ENCODE results near the gene SIGLEC6.

Gene SIGLEC6

DNA sequence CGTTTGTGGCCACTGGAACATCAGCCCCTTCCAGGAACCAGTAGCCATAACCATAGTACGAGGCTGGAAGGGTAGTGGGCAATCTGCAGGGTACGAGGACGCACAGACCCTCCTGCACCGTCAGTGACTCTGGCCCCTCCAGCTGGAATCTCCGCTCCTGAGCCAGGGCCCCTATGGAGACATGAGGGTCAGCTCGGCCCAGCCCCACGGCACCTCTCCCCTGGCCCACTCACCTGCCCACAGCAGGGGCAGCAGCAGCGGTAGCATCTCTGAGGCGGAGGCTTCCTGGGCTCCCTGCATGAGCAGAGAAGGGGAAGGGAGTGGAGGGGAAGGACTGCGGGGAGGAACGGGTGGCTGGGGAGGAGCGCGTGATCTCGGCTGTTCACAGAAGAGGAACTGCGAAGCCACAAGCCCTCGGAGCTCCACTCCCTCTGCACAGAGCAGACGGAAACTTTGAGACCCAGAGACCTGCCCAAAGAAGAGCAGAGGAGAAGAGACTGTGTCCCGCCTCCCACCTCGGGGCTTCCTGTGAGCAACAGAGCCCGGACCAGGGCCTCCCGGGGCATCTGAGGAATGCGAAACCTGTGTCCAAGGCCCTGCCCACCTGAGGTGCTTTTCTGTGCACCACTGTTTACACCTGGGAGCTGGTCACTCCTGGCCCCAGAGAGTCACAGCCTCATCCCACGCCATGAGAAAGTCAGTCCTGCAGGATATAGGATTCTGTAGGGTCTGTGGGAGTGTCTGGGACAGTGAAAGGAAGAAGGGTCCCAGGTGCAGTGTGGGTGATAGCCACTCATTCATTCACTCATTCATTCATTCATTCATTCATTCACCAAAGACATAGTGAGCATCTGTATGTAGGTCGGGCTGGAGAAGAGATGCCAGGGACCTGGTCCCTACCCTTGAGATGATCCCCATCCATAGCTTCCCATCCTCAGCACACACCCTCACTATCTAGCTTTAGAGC, at the start of gene SIGLEC6:
TSS of gene SIGLEC6 (minus strand) at position 322 of the 967 bp plus-strand sequence. CDS start at position 300, 22 bp downstream.
- Mint-ChIP-seq H3K27ac (peak within 1 kb of the TSS; percentile 78), H3K4me1 (peaks cover 90% of the 10 kb centered on the region), H3K4me3 (peak within 1 kb of the TSS; percentile 87), H3K9me3 (no peaks in the 10 kb centered on the region), H3K36me3 (peaks cover 31% of the 10 kb centered on the region), H3K27me3 (no peaks in the 10 kb centered on the region)
- ATAC-seq = peak; percentile 97

DNA sequence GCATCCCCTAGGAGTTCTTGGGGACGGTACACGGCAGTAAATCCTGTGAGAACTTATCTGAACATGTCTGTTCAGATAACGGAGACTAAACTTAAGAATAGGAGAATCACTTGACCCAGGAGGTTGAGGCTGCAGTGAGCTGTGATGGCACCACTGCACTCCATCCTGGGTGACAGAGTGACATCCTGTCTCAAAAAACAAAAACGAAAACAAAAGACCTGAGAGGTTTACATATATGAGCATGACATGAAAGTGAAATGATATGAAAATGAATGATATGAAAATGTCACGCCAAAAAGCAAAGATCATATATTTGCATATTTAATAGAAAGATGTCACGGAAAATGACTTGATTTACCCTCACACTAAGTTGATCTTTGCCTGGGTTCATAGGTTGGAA, 45.4 kb upstream of the SIGLEC6 start:
- ATAC-seq = no peak
- Mint-ChIP-seq H3K27ac (no peak overlapping the region), H3K4me3 (no peak overlapping the region), H3K36me3 (peaks cover 54% of the 10 kb centered on the region), H3K9me3 (no peaks in the 10 kb centered on the region), H3K27me3 (no peaks in the 10 kb centered on the region), H3K4me1 (peaks cover 26% of the 10 kb centered on the region)

DNA sequence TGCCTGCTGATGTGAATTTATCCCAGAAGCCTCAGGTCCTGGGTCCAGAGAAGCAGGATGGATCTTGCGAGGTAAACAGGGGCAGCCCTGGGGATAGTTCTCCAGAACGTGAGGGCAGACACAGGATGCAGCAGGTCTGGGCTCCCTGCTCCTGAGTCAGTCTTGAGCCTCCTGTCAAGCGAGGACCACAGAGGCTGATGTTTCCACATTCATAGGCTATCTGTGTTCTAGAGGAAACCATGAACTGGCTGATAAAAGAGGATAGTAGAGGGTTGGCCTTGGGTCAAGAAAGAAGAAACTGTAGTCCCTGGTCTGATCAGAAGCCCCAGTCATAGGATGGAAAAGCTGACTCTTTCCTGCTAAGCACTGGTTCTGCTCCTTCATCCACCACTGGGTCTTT, 41.9 kb upstream of the SIGLEC6 start:
- Mint-ChIP-seq H3K9me3 (no peaks in the 10 kb centered on the region), H3K36me3 (peaks cover 33% of the 10 kb centered on the region), H3K27ac (no peak overlapping the region), H3K27me3 (no peaks in the 10 kb centered on the region), H3K4me3 (no peak overlapping the region), H3K4me1 (peaks cover 42% of the 10 kb centered on the region)
- no peak for ATAC-seq

DNA sequence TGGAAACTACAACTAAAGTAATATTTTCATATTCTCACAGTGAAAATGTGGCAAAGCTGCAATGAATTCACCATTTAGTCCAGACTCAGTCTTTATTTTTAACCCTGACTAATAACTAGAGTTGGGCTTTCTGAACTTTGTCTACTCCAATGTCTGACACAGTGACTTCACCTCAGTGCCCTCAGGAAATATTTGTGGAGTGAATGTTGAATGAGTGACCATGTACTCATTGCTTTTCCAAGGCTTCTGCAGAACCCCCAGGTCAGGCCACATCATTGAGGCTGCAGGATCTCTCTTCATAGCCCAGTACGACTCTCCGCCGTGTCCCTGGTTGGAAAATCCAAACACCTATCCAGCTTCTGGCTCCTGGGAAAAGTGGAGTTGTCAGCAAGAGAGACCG, 41.4 kb upstream of the SIGLEC6 start:
- Mint-ChIP-seq H3K9me3 (no peaks in the 10 kb centered on the region), H3K36me3 (peaks cover 29% of the 10 kb centered on the region), H3K4me3 (no peak overlapping the region), H3K27ac (no peak overlapping the region), H3K27me3 (no peaks in the 10 kb centered on the region), H3K4me1 (peaks cover 42% of the 10 kb centered on the region)
- ATAC-seq = no peak

DNA sequence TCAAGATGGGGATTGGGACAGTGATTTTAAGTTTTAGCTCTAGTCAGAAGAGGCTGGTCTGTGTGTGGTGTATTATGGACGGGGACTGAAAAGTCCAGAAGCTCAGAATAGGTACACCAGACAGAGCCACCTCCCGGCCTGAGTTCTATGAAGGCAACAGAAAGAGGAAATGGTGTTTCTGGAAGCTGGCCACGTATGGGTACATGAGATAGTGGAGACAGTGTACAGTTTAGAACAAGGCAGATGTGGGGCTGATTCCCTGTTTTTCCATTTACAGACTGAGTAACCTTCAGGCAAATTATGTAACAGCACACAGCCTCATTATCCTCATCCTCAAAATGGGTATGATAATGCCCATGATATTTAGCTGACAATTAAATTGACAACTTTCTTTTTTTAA, 40.9 kb upstream of the SIGLEC6 start:
- peak overlapping the region; percentile 87 for H3K27ac Mint-ChIP-seq
- H3K4me1 Mint-ChIP-seq = peaks cover 42% of the 10 kb centered on the region
- no peaks in the 10 kb centered on the region for H3K27me3 Mint-ChIP-seq
- ATAC-seq = peak; percentile 58
- no peaks in the 10 kb centered on the region for H3K9me3 Mint-ChIP-seq
- peaks cover 24% of the 10 kb centered on the region for H3K36me3 Mint-ChIP-seq
- H3K4me3 Mint-ChIP-seq = peak overlapping the region; percentile 99

- Mint-ChIP-seq H3K27ac (peak overlapping the region; percentile 87), H3K9me3 (no peaks in the 10 kb centered on the region), H3K4me3 (peak overlapping the region; percentile 99), H3K36me3 (peaks cover 16% of the 10 kb centered on the region), H3K4me1 (peaks cover 34% of the 10 kb centered on the region), H3K27me3 (no peaks in the 10 kb centered on the region)
- no peak for ATAC-seq
Observed at GRCh38 chr19:51571599-51571998, 40.1 kb upstream of the SIGLEC6 start.

GRCh38 chr19:51570962-51571575, 39.6 kb upstream of the SIGLEC6 start, which contains the start of gene ZNF175:
Gene ZNF175, plus strand, starts transcription at chr19:51571283. Its CDS starts 2,047 bp downstream, at chr19:51573330.
- Mint-ChIP-seq H3K9me3 (no peaks in the 10 kb centered on the region), H3K4me1 (peaks cover 32% of the 10 kb centered on the region), H3K4me3 (peak within 1 kb of the TSS; percentile 99), H3K27me3 (no peaks in the 10 kb centered on the region), H3K27ac (peak within 1 kb of the TSS; percentile 87), H3K36me3 (peaks cover 14% of the 10 kb centered on the region)
- ATAC-seq = peak; percentile 97

GRCh38 chr19:51568456-51568855, 37.0 kb upstream of the SIGLEC6 start:
- H3K4me3 Mint-ChIP-seq = no peak overlapping the region

DNA sequence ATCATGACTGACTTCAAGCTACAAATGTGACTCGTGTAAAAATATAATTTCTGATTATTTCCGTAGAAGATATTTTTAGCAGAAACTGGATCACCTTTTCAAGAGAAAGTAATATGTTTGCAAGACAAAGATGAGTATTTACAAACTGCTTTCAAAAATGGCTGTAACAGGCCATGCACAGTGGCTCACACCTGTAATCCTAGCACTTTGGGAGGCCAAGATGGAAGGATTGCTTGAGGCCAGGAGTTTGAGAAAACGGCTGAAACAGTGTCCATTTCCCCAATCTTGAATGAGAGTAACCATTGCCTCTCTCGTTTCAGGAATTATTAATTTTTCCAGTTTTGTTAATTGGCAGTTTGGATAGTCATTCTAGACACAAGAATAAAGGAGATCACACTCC, 36.1 kb upstream of the SIGLEC6 start:
- no peak for ATAC-seq
- Mint-ChIP-seq H3K27ac (no peak overlapping the region), H3K27me3 (no peaks in the 10 kb centered on the region), H3K4me3 (no peak overlapping the region), H3K36me3 (no peaks in the 10 kb centered on the region), H3K9me3 (no peaks in the 10 kb centered on the region), H3K4me1 (peaks cover 48% of the 10 kb centered on the region)

More at GRCh38 chr19:51568456-51568855, 37.0 kb upstream of the SIGLEC6 start:
- H3K4me1 Mint-ChIP-seq = peaks cover 54% of the 10 kb centered on the region
- no peak for ATAC-seq
- no peak overlapping the region for H3K27ac Mint-ChIP-seq
- H3K36me3 Mint-ChIP-seq = peaks cover 4% of the 10 kb centered on the region
- no peaks in the 10 kb centered on the region for H3K27me3 Mint-ChIP-seq
- no peaks in the 10 kb centered on the region for H3K9me3 Mint-ChIP-seq

- Mint-ChIP-seq H3K36me3 (no peaks in the 10 kb centered on the region), H3K4me3 (no peak overlapping the region), H3K9me3 (no peaks in the 10 kb centered on the region), H3K4me1 (peaks cover 38% of the 10 kb centered on the region), H3K27ac (no peak overlapping the region), H3K27me3 (no peaks in the 10 kb centered on the region)
- ATAC-seq = no peak
Observed at GRCh38 chr19:51566489-51567100, 35.1 kb upstream of the SIGLEC6 start.

DNA sequence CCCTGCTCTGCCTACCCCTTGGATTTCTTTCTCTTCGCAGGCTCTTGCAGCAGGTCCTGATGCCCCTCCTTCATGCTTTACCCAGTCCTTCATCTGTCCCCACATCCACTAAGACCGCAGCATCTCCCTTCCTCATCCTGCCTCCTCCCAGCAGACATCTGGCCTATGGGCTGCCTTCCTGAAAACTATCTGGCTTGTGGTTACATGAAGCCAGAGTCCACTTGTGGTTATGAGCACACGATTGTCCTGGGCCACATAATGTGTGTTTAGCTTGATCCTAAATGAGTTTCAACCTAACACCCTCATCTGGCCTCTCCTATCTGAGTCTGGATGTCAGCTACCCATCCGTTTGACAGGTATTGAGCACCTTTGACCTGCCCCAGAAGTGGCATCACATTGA, 34.1 kb upstream of the SIGLEC6 start:
- no peaks in the 10 kb centered on the region for H3K36me3 Mint-ChIP-seq
- no peaks in the 10 kb centered on the region for H3K9me3 Mint-ChIP-seq
- no peaks in the 10 kb centered on the region for H3K27me3 Mint-ChIP-seq
- peak overlapping the region; percentile 54 for H3K27ac Mint-ChIP-seq
- H3K4me1 Mint-ChIP-seq = peaks cover 28% of the 10 kb centered on the region
- H3K4me3 Mint-ChIP-seq = peak overlapping the region; percentile 10
- ATAC-seq = peak; percentile 24

DNA sequence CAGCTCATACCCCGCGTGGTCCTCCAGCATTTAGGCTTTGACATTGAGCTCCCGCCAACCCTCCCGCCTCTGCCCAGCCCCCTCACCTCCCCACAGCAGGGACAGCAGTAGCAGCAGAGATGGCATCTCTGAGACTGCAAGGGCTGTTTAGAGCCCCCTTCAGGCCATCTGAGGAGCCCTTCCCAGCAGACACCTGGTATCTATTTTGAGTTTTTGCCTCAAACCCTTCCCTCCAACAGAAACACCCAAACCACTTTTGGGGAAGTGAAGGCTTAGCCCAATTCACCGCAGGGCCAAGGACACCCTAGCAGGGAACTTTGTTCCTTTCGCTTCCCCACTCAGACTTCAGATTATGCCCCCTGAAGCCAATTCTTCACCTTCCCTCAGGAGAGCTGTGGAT, 33.3 kb upstream of the SIGLEC6 start:
- peak; percentile 91 for ATAC-seq
- H3K27ac Mint-ChIP-seq = peak overlapping the region; percentile 54
- H3K9me3 Mint-ChIP-seq = no peaks in the 10 kb centered on the region
- no peaks in the 10 kb centered on the region for H3K36me3 Mint-ChIP-seq
- no peaks in the 10 kb centered on the region for H3K27me3 Mint-ChIP-seq
- H3K4me3 Mint-ChIP-seq = no peak overlapping the region
- H3K4me1 Mint-ChIP-seq = peaks cover 29% of the 10 kb centered on the region

GRCh38 chr19:51560339-51560738, 28.9 kb upstream of the SIGLEC6 start:
- ATAC-seq = no peak

GRCh38 chr19:51559240-51559639, 27.8 kb upstream of the SIGLEC6 start:
- no peak for ATAC-seq
- H3K36me3 Mint-ChIP-seq = peaks cover 21% of the 10 kb centered on the region
- no peaks in the 10 kb centered on the region for H3K27me3 Mint-ChIP-seq
- H3K4me1 Mint-ChIP-seq = peaks cover 31% of the 10 kb centered on the region
- H3K9me3 Mint-ChIP-seq = no peaks in the 10 kb centered on the region
- H3K27ac Mint-ChIP-seq = no peak overlapping the region
- H3K4me3 Mint-ChIP-seq = no peak overlapping the region

More at GRCh38 chr19:51560339-51560738, 28.9 kb upstream of the SIGLEC6 start:
- Mint-ChIP-seq H3K36me3 (peaks cover 14% of the 10 kb centered on the region), H3K27ac (no peak overlapping the region), H3K4me1 (peaks cover 37% of the 10 kb centered on the region), H3K27me3 (no peaks in the 10 kb centered on the region), H3K4me3 (no peak overlapping the region), H3K9me3 (no peaks in the 10 kb centered on the region)

Measured in stimulated activated memory B cell treated with anti-CD40 and anti-IgM and Interleukin-4, amounts not matched to agents 10 μg/mL and 1 μg/mL and 100 μg/mL, for 72 hours (primary cell).